ENCODE measurements around the gene CNR2. TPM values are rescaled to one million over a fixed set of nuclear protein-coding genes. Genes with fewer than 3 reads are reported as not detected.

The CNR2 gene
- total RNA-seq, 1 experiment from 2014 or later, result not detected

DNA sequence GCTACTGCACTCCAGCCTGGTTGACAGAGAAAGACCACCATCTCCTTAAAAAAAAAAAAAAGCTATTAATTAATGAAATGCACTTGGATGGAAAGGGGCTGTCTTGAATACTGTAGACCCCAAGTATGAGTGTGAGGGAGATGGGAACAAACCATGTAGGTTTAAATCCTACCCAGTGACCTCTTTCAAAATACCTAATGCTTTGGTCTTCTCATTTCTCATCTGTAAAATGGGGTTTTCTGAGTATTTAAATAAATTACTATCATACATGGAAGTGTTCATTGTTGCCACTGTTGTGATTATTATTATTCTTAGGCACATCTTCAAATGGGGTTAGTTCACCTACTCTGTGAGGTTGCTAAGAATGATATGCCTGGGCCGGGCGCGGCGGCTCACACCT, 27.9 kb downstream of the CNR2 start:
- intact Hi-C loops (cut with micrococcal nuclease; ENCODE audit: unreplicated experiment), result no loop called here
- H3K4me3 ChIP-seq (ENCODE audit: low read depth, low read length, poor library complexity, severe bottlenecking), result no peak overlapping the region
- H3K36me3 ChIP-seq (ENCODE audit: insufficient read depth, low read length, poor library complexity, severe bottlenecking), result no peaks in the 10 kb centered on the region
- H3K27me3 ChIP-seq (replicated peaks; ENCODE audit: insufficient read depth, low read depth, low read length, poor library complexity), result no peaks in the 10 kb centered on the region
- DNase-seq (ENCODE audit: low spot score), result no peak
- no peak overlapping the region for H3K27ac ChIP-seq (ENCODE audit: low read depth, low read length, poor library complexity, severe bottlenecking)
- H3K4me1 ChIP-seq (ENCODE audit: insufficient read depth, low read length, poor library complexity, severe bottlenecking), result no peaks in the 10 kb centered on the region
- TF ChIP-seq EZH2 (IDR thresholded peaks at IDR 0.05; ENCODE audit: borderline replicate concordance, low read depth, low read length, poor library complexity, severe bottlenecking) (no peak), CTCF (conservative IDR thresholded peaks at IDR 0.05; ENCODE audit: low read depth, low read length) (no peak)
- no TSS peak for BruUV-seq (replicated peaks)
- H3K9me3 ChIP-seq (ENCODE audit: low read depth, low read length, poor library complexity, severe bottlenecking), result no peaks in the 10 kb centered on the region
- ChIA-PET CTCF (no interaction called here), POLR2A (ENCODE audit: low non-redundant PET) (no interaction called here)

DNA sequence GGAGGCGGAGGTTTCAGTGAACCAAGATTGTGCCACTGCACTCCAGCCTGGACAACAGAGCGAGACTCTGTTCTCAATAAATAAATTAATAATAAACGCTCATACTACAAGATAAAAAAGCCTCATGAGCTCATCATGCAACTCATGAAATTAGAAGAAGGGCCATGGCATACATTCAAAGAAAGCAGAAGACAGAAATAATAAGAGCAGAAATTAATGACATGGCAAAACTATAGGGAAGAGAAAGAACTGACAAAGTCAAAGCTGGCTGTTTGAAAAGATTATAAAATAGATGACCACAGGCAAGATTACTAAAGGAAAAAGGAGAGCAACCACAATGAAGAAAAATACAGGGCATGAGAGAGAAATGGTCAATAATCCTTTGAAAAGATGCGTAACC, 30.4 kb downstream of the CNR2 start:
- intact Hi-C loops (cut with micrococcal nuclease; ENCODE audit: unreplicated experiment), result no loop called here
- H3K36me3 ChIP-seq (ENCODE audit: insufficient read depth, low read length, poor library complexity, severe bottlenecking), result no peaks in the 10 kb centered on the region
- no peak for DNase-seq (ENCODE audit: low spot score)
- H3K4me3 ChIP-seq (ENCODE audit: low read depth, low read length, poor library complexity, severe bottlenecking), result no peak overlapping the region
- H3K27me3 ChIP-seq (replicated peaks; ENCODE audit: insufficient read depth, low read depth, low read length, poor library complexity), result no peaks in the 10 kb centered on the region
- no TSS peak for BruUV-seq (replicated peaks)
- H3K4me1 ChIP-seq (ENCODE audit: insufficient read depth, low read length, poor library complexity, severe bottlenecking), result no peaks in the 10 kb centered on the region
- H3K9me3 ChIP-seq (ENCODE audit: low read depth, low read length, poor library complexity, severe bottlenecking), result peaks cover 16% of the 10 kb centered on the region
- ChIA-PET CTCF (interaction anchor here (0.6 kb wide), 1 partner anchor 94 kb away, joined by 3 read pairs; no protein-coding TSS in a partner anchor), POLR2A (ENCODE audit: low non-redundant PET) (no interaction called here)
- TF ChIP-seq CTCF (conservative IDR thresholded peaks at IDR 0.05; ENCODE audit: low read depth, low read length) (no peak), EZH2 (IDR thresholded peaks at IDR 0.05; ENCODE audit: borderline replicate concordance, low read depth, low read length, poor library complexity, severe bottlenecking) (no peak)
- H3K27ac ChIP-seq (ENCODE audit: low read depth, low read length, poor library complexity, severe bottlenecking), result no peak overlapping the region

DNA sequence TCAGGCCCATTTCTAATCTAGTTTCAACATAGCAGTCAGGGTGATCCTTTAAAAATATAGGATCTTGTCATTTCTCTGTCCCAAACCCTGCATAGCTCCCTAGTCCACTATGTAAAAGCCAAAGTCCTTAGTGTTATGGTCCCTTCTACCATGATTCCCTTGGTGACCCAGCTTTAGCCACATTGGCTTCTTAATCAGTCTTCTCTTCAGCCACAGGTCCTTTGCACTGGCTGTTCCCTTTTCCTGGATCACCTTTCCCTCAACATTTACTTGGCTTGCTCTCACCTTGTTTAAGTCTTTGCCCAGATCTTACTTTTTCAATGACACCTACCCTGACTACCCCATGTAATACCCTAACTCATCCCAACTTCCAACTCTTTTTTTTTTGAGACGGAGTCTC, 33.4 kb downstream of the CNR2 start:
- Histone ChIP-seq H3K9me3 (ENCODE audit: low read depth, low read length, poor library complexity, severe bottlenecking) (peaks cover 16% of the 10 kb centered on the region), H3K36me3 (ENCODE audit: insufficient read depth, low read length, poor library complexity, severe bottlenecking) (no peaks in the 10 kb centered on the region), H3K27me3 (replicated peaks; ENCODE audit: insufficient read depth, low read depth, low read length, poor library complexity) (no peaks in the 10 kb centered on the region), H3K4me3 (ENCODE audit: low read depth, low read length, poor library complexity, severe bottlenecking) (no peak overlapping the region), H3K27ac (ENCODE audit: low read depth, low read length, poor library complexity, severe bottlenecking) (no peak overlapping the region), H3K4me1 (ENCODE audit: insufficient read depth, low read length, poor library complexity, severe bottlenecking) (no peaks in the 10 kb centered on the region)
- POLR2A ChIA-PET (ENCODE audit: low non-redundant PET), result no interaction called here
- no peak for DNase-seq (ENCODE audit: low spot score)
- intact Hi-C loops (cut with micrococcal nuclease; ENCODE audit: unreplicated experiment), result no loop called here
- no TSS peak for BruUV-seq (replicated peaks)
- CTCF ChIA-PET, result no interaction called here
- TF ChIP-seq CTCF (conservative IDR thresholded peaks at IDR 0.05; ENCODE audit: low read depth, low read length) (no peak), EZH2 (IDR thresholded peaks at IDR 0.05; ENCODE audit: borderline replicate concordance, low read depth, low read length, poor library complexity, severe bottlenecking) (no peak)

All from A673 (cell line).